Right atrium auricular region (tissue), 2 donors: Measurements from ENCODE around the gene CFC1B. TPM values are rescaled to one million over a fixed set of nuclear protein-coding genes. Genes with fewer than 3 reads are reported as not detected.
"Not testable (repeated sequence)": the region's sequence is repeated elsewhere in the genome, so short reads cannot be mapped to it uniquely, and the experiment has no call there.

ENCODE experiments used
- DNase-seq: peaks from one replicate; pipeline ENCODE4 v3.0.0-alpha.2; 2019; ENCODE audit warnings: low spot score
- H3K27ac ChIP-seq, 2 donors: fragments of 200-600 bp; sonication (generic); 1 replicate in 1 of 2; 2 replicates in 1 of 2; pipeline ENCODE4 v1.5.1; 2016 to 2019
- H3K27me3 ChIP-seq, 2 donors: fragments of 200-600 bp; sonication (generic); one replicate each; pipeline versions ENCODE4 v1.5.1 to v1.6.0; 2017 to 2019
- H3K36me3 ChIP-seq: fragments of 200-600 bp; sonication (generic); one replicate; pipeline ENCODE4 v1.5.1; 2016
- H3K4me1 ChIP-seq, 2 donors: fragments of 200-600 bp; sonication (generic); one replicate each; pipeline versions ENCODE4 v1.5.1 to v1.6.0; 2017 to 2019
- H3K4me3 ChIP-seq, 2 donors: fragments of 200-600 bp; sonication (generic); 1 replicate in 1 of 2; 2 replicates in 1 of 2; pipeline ENCODE4 v1.5.1; 2017 to 2019; ENCODE audit warnings: mild to moderate bottlenecking in 1 of 2, moderate library complexity in 1 of 2
- H3K9me3 ChIP-seq, 2 donors: fragments of 200-600 bp; sonication (generic); one replicate each; pipeline ENCODE4 v1.5.1; 2019
- total RNA-seq, 2 donors: library from RNA; depleted of rRNA; stranded (reverse); fragments of >200 nt; gene quantifications; one replicate each; pipeline ENCODE4 v1.1.0, GENCODE V29; 2016

Gene CFC1B
- total RNA-seq, result not detected

GRCh38 chr2:130520992-130521391 lies at the start of gene CFC1B:
CFC1B (plus strand) TSS chr2:130521222; CDS start chr2:130521485, 263 bp downstream.
- not testable (repeated sequence) for H3K27me3 ChIP-seq, DNase-seq, H3K4me1 ChIP-seq, H3K36me3 ChIP-seq, H3K27ac ChIP-seq, H3K9me3 ChIP-seq, H3K4me3 ChIP-seq

DNA sequence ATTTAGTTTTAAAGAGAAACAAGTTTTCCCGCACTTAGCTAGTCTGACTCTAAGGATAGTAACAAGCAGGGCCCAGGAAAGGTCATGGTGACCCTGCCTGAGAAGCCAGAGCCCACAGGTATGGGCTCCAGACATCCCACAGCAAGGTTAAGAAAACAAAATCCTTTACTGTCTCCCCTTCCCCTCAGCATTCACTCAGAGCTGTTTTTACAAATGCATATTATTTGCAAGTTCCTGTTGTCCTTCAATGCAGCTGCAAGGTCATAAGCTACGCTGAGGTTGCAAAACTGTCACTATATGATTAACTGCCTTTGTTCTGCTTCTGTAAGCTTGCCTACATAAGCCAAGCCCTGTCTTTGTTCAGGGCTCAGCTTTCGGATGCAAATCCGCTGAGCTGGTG lies 29.9 kb upstream of the CFC1B start:
- H3K4me1 ChIP-seq, H3K27ac ChIP-seq, H3K36me3 ChIP-seq, H3K9me3 ChIP-seq, DNase-seq, H3K27me3 ChIP-seq, H3K4me3 ChIP-seq: not testable (repeated sequence)

DNA sequence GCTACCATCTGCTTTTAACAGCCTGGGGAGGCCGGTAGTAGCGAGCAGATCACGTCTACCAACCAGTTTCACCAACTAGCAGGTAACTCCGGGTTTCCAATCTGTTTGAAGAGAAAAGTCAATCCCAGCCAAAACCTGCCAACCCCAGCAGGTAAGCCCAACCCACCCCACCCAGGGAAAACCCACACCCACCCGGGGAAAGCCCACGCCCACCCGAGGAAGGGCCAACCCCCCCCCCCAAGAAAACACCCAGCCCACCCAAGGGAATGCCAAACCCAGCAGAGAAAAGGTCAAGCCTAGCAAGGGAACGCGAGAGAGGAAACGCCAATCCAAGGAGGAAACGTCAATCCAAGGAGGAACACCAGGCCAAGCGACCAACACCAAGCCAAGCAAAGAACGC lies 11.8 kb upstream of the CFC1B start, which contains the start of gene POTEI:
TSS of gene POTEI (minus strand) at position 101 of the 400 bp plus-strand sequence. CDS start at position 8, 93 bp downstream.
- H3K4me3 ChIP-seq, H3K27ac ChIP-seq, H3K36me3 ChIP-seq, H3K4me1 ChIP-seq, H3K27me3 ChIP-seq, H3K9me3 ChIP-seq, DNase-seq: not testable (repeated sequence)

- DNase-seq, H3K36me3 ChIP-seq, H3K4me1 ChIP-seq, H3K9me3 ChIP-seq, H3K27ac ChIP-seq, H3K4me3 ChIP-seq, H3K27me3 ChIP-seq: not testable (repeated sequence)
Observed at GRCh38 chr2:130510807-130511746, 9.9 kb upstream of the CFC1B start.

GRCh38 chr2:130511747-130512451 lies 9.1 kb upstream of the CFC1B start:
- not testable (repeated sequence) for H3K4me1 ChIP-seq, H3K27ac ChIP-seq, H3K9me3 ChIP-seq, H3K4me3 ChIP-seq, DNase-seq, H3K36me3 ChIP-seq, H3K27me3 ChIP-seq

- H3K4me3 ChIP-seq, H3K27me3 ChIP-seq: not testable (repeated sequence)
Observed at GRCh38 chr2:130518516-130519106, 2.4 kb upstream of the CFC1B start.

GRCh38 chr2:130522390-130522789 lies 1.4 kb downstream of the CFC1B start:
- not testable (repeated sequence) for H3K4me3 ChIP-seq, H3K9me3 ChIP-seq, H3K27ac ChIP-seq, DNase-seq, H3K4me1 ChIP-seq, H3K36me3 ChIP-seq, H3K27me3 ChIP-seq

More at GRCh38 chr2:130518516-130519106, 2.4 kb upstream of the CFC1B start:
- not testable (repeated sequence) for H3K4me1 ChIP-seq, H3K27ac ChIP-seq, H3K36me3 ChIP-seq, DNase-seq, H3K9me3 ChIP-seq

GRCh38 chr2:130527365-130527967 lies 6.4 kb downstream of the CFC1B start:
- not testable (repeated sequence) for H3K4me3 ChIP-seq, H3K27me3 ChIP-seq, H3K27ac ChIP-seq, DNase-seq, H3K9me3 ChIP-seq, H3K36me3 ChIP-seq, H3K4me1 ChIP-seq

DNA sequence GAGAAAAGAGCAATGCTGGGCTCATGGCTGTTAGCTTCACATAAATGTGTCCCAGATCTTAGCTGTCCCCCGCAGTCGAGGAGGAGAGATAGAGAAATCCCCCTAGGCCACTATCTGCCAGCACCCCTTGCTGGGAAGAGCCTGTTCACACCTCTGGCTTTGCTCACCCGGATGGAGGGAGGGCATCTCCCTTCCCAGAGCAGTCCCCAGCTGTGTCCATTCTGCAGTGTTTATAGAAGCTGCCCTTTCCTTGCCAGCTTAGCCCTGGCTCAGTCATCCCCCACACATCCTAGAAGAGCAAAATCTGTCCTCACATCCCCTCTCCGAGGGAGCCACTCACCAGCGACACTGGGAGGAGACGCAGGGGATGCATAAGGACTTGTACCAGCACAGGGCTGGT lies 8.5 kb downstream of the CFC1B start:
- not testable (repeated sequence) for H3K4me3 ChIP-seq, H3K27me3 ChIP-seq, H3K36me3 ChIP-seq, H3K27ac ChIP-seq, H3K4me1 ChIP-seq, H3K9me3 ChIP-seq, DNase-seq

DNA sequence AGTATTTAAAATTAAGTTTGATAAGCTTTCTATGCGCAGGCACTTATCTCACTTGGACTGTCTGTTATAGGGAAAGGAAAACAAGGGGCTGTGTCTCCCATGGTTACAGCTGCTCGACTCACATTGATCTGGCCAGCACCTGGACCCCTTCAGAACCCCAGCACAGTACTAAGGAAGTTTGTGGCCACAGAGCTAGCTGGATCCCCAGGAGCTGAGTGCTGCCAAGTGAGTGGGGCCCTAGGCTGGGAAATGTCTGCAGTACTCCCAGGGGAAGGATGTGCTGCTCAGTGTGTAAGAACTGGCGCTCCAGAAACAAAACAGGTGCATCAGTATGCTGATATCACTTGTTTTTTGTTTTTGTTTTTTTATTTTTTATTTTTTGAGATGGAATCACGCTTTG lies 9.2 kb downstream of the CFC1B start:
- DNase-seq, H3K4me3 ChIP-seq, H3K27me3 ChIP-seq, H3K27ac ChIP-seq, H3K4me1 ChIP-seq, H3K36me3 ChIP-seq, H3K9me3 ChIP-seq: not testable (repeated sequence)

GRCh38 chr2:130531225-130531624 lies 10.2 kb downstream of the CFC1B start:
- H3K36me3 ChIP-seq, H3K4me1 ChIP-seq, H3K4me3 ChIP-seq, H3K27me3 ChIP-seq, H3K9me3 ChIP-seq, DNase-seq, H3K27ac ChIP-seq: not testable (repeated sequence)

GRCh38 chr2:130531672-130532071 lies 10.7 kb downstream of the CFC1B start:
- H3K27ac ChIP-seq, H3K27me3 ChIP-seq, H3K36me3 ChIP-seq, H3K9me3 ChIP-seq, H3K4me1 ChIP-seq, H3K4me3 ChIP-seq, DNase-seq: not testable (repeated sequence)

GRCh38 chr2:130536654-130537053 lies 15.6 kb downstream of the CFC1B start:
- not testable (repeated sequence) for H3K27me3 ChIP-seq, H3K9me3 ChIP-seq, DNase-seq, H3K4me3 ChIP-seq, H3K27ac ChIP-seq, H3K36me3 ChIP-seq, H3K4me1 ChIP-seq

- H3K36me3 ChIP-seq, H3K4me3 ChIP-seq, H3K27me3 ChIP-seq, H3K9me3 ChIP-seq, H3K27ac ChIP-seq, DNase-seq, H3K4me1 ChIP-seq: not testable (repeated sequence)
Observed at GRCh38 chr2:130538271-130538670, 17.2 kb downstream of the CFC1B start.
